ENCODE results near the gene ZDHHC13. TPM values are rescaled to one million over a fixed set of nuclear protein-coding genes. Genes with fewer than 3 reads are reported as not detected.

Gene ZDHHC13
- polyA plus RNA-seq, 1 donor from 2014 or later: 70.0 TPM

GRCh38 chr11:19080579-19080993, 36.4 kb upstream of the ZDHHC13 start:
- Histone ChIP-seq H3K9ac (ENCODE audit: low read length) (no peak overlapping the region), H3K79me2 (replicated peaks; ENCODE audit: insufficient read depth, low read length) (no peaks in the 10 kb centered on the region), H2AFZ (ENCODE audit: low read depth, low read length) (no peak overlapping the region), H3K9me2 (ENCODE audit: insufficient read depth, low read length) (no peaks in the 10 kb centered on the region), H3K4me3 (ENCODE audit: low read length) (no peak overlapping the region), H3F3A (ENCODE audit: insufficient read depth, low read length, poor library complexity, severe bottlenecking) (no peaks in the 10 kb centered on the region), H3K9me3 (ENCODE audit: low read length) (no peaks in the 10 kb centered on the region), H3K4me2 (ENCODE audit: low read length) (no peak overlapping the region), H3K27me3 (ENCODE audit: insufficient read depth, low read depth, low read length) (no peaks in the 10 kb centered on the region), H3K36me3 (ENCODE audit: insufficient read depth, low read length) (no peaks in the 10 kb centered on the region), H4K20me1 (ENCODE audit: insufficient read depth) (no peaks in the 10 kb centered on the region), H3K27ac (ENCODE audit: low read length) (no peak overlapping the region)
- no peak for TF ChIP-seq EP300 (conservative IDR thresholded peaks at IDR 0.05; ENCODE audit: poor library complexity, severe bottlenecking)
- TF ChIP-seq POLR2AphosphoS5 (IDR thresholded peaks at IDR 0.05): no peak
- TF ChIP-seq EZH2 (IDR thresholded peaks at IDR 0.05; ENCODE audit: borderline replicate concordance, insufficient read depth, low read length, poor library complexity, severe bottlenecking): no peak
- TF ChIP-seq, protein P1, sequence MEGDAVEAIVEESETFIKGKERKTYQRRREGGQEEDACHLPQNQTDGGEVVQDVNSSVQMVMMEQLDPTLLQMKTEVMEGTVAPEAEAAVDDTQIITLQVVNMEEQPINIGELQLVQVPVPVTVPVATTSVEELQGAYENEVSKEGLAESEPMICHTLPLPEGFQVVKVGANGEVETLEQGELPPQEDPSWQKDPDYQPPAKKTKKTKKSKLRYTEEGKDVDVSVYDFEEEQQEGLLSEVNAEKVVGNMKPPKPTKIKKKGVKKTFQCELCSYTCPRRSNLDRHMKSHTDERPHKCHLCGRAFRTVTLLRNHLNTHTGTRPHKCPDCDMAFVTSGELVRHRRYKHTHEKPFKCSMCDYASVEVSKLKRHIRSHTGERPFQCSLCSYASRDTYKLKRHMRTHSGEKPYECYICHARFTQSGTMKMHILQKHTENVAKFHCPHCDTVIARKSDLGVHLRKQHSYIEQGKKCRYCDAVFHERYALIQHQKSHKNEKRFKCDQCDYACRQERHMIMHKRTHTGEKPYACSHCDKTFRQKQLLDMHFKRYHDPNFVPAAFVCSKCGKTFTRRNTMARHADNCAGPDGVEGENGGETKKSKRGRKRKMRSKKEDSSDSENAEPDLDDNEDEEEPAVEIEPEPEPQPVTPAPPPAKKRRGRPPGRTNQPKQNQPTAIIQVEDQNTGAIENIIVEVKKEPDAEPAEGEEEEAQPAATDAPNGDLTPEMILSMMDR (IDR thresholded peaks at IDR 0.05; ENCODE audit: poor library complexity, severe bottlenecking): no peak
- no peak for TF ChIP-seq MXI1 (conservative IDR thresholded peaks at IDR 0.05; ENCODE audit: poor library complexity, severe bottlenecking)
- TF ChIP-seq SMC3 (conservative IDR thresholded peaks at IDR 0.05; ENCODE audit: poor library complexity): no peak
- TF ChIP-seq RAD21 (conservative IDR thresholded peaks at IDR 0.05): no peak
- TF ChIP-seq TAF1 (IDR thresholded peaks at IDR 0.05; ENCODE audit: low read depth): no peak

DNA sequence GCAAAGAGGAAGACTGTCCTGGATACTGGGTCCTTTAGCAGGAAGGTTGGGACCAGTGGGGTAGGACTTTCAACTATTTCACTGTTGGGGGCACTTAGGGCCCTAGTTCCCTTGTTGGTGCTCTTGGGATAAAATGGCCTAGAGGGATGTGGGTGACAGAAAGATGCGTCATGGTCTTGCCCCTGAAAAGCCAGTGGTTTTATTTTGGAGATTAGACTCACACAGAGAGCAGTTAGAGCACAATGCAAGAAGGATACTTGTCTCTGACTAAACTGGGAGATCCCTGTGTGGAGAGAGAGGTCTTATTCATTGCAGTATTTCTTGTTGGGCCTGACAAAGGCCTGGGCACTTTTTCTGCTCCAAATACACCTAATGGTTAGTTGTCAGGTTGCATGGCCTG, 33.8 kb upstream of the ZDHHC13 start:
- H3K9ac ChIP-seq (ENCODE audit: low read length): no peak overlapping the region
- no peak overlapping the region for H3K27ac ChIP-seq (ENCODE audit: low read length)
- no peak for TF ChIP-seq EZH2 (IDR thresholded peaks at IDR 0.05; ENCODE audit: borderline replicate concordance, insufficient read depth, low read length, poor library complexity, severe bottlenecking)
- no peak for TF ChIP-seq MXI1 (conservative IDR thresholded peaks at IDR 0.05; ENCODE audit: poor library complexity, severe bottlenecking)
- TF ChIP-seq, protein P1 (IDR thresholded peaks at IDR 0.05; ENCODE audit: poor library complexity, severe bottlenecking): no peak
- no peak for TF ChIP-seq EP300 (conservative IDR thresholded peaks at IDR 0.05; ENCODE audit: poor library complexity, severe bottlenecking)
- no peak for TF ChIP-seq RAD21 (conservative IDR thresholded peaks at IDR 0.05)
- no peak for TF ChIP-seq TAF1 (IDR thresholded peaks at IDR 0.05; ENCODE audit: low read depth)
- TF ChIP-seq REST (IDR thresholded peaks at IDR 0.05; ENCODE audit: borderline replicate concordance): no peak
- no peak for TF ChIP-seq POLR2AphosphoS5 (IDR thresholded peaks at IDR 0.05)
- no peak for TF ChIP-seq SMC3 (conservative IDR thresholded peaks at IDR 0.05; ENCODE audit: poor library complexity)
- H3K27me3 ChIP-seq (ENCODE audit: insufficient read depth, low read depth, low read length): no peaks in the 10 kb centered on the region
- no peak overlapping the region for H2AFZ ChIP-seq (ENCODE audit: low read depth, low read length)
- no peak overlapping the region for H3K4me2 ChIP-seq (ENCODE audit: low read length)
- H4K20me1 ChIP-seq (ENCODE audit: insufficient read depth): no peaks in the 10 kb centered on the region
- H3K9me2 ChIP-seq (ENCODE audit: insufficient read depth, low read length): no peaks in the 10 kb centered on the region
- no peak overlapping the region for H3K4me3 ChIP-seq (ENCODE audit: low read length)
- no peaks in the 10 kb centered on the region for H3K79me2 ChIP-seq (replicated peaks; ENCODE audit: insufficient read depth, low read length)
- no peaks in the 10 kb centered on the region for H3K9me3 ChIP-seq (ENCODE audit: low read length)
- H3K36me3 ChIP-seq (ENCODE audit: insufficient read depth, low read length): no peaks in the 10 kb centered on the region
- no peaks in the 10 kb centered on the region for H3F3A ChIP-seq (ENCODE audit: insufficient read depth, low read length, poor library complexity, severe bottlenecking)

All from neural cell (in vitro differentiated cells).